HG03558 (cell line): ENCODE measurements around the gene MTHFD2L.
"Not testable (repeated sequence)": the region's sequence is repeated elsewhere in the genome, so short reads cannot be mapped to it uniquely, and the experiment has no call there.

ENCODE experiments used
- ATAC-seq: cut with Tn5 transposase; IDR thresholded peaks from one replicate; pipeline ENCODE4 v1.9.1; 2021; ENCODE audit warnings: moderate number of reproducible peaks; ENCODE audit not compliant: unreplicated experiment; ENCODE audit errors: extremely low read depth

MTHFD2L gene

DNA sequence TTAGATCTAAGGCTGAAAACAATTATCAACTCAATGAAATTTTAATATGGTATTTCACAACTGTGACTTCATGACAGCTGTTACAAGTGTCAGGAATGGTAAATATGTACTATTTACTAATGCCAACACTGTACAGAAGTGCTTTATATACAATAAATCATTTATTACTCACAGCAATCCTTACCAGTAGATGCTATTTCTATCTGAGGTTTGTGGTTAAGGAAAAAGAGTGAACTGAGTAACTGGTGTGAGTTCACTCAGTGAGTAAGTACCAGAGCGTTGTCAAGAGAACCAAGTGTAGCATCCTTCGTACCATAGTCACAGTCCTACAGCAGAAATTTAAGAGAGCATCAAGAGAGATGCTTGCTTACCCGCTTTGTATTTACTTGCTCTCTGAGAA lies 23.3 kb downstream of the MTHFD2L start:
- no peak for ATAC-seq

GRCh38 chr4:74188912-74189311 lies 31.0 kb downstream of the MTHFD2L start:
- no peak for ATAC-seq

DNA sequence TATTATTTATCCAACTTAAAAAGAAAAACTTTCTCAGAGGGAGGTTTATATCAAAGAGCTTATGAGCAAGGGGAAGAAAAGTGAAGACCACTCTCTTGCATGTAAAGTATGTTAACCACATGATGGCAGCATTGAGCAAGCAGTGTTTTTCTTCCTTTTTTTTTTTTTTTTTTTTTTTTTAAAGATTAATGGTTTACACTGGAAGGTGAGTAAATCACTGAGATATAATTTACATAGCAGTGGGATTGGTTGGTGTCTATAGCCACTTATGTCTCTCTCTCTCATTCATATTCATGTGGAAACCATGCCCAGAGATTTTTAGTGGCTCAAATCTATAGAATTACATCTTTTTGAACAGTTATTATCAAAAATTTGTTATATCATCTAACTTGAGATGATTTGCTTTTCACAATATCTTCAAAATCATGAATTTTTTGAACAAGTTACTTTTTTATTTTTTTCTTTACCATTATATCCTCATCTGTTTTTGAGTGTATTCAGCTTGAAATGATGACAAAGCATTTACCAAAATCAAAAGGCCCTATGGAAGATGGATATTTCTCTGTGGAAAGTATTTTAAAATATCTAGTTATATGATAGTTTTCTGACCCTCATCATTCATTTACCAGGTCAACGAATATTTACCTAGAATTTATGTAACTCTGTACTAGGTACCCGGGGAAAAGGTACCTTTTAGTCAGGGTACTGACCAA lies 31.6 kb downstream of the MTHFD2L start:
- no peak for ATAC-seq

DNA sequence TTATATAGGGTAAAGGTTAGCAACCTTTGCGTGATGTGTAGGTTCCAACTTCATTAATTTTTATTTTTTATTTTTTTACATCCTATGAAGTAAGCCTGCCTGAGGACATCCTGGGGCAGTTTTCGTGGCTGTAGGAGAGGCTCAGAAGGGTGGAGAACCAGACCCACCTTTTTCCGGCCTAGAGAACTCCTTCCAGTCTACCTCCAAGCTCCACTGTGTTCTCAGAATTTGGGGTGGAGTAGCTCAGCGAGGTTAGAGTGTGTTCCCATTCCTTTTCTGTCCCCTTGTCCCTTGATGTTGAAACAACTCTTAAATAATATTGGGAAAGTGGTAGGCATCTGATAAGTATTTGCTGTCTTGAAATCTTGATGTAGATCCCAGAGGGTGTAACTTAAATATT lies 32.4 kb downstream of the MTHFD2L start:
- no peak for ATAC-seq

DNA sequence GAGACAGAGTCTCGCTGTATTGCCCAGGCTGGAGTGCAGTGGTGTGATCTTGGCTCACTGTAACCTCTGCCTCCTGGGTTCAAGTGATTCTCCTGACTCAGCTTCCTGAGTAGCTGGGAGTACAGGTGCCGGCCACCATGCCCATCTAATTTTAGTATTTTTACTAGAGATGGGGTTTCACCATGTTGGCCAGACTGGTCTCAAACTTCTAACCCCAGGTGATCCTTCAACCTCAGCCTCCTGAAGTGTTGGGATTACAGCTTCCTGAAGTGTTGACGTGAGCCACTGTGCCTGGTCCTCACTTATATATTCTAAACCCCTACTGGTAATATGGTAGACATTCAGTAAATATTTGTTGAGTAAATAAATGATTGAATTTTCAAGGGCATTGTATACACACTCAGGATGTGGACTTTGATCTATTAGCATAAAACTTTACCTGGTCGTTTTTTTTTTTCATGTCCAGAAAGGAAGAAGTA lies 33.0 kb downstream of the MTHFD2L start:
- no peak for ATAC-seq

DNA sequence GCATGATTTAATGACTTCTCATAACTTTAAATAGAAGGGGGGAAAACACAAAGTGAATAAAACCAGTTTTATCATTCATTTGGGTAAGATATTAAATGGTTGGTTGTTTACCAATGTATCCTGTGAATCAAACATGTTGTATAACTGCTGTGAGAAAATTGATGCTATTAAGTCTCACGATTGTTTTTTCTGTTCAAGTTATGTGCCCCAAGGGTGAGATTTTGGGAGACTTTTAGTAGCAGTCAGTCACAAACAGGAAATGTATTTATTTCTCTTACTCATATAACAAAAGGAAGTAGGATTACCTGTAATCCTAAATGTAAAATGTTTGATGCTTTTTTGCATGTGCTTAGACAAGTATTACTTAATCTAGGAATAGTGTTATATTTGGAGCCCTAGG lies 39.2 kb downstream of the MTHFD2L start:
- no peak for ATAC-seq

GRCh38 chr4:74202062-74202586 lies 44.2 kb downstream of the MTHFD2L start:
- ATAC-seq: no peak

DNA sequence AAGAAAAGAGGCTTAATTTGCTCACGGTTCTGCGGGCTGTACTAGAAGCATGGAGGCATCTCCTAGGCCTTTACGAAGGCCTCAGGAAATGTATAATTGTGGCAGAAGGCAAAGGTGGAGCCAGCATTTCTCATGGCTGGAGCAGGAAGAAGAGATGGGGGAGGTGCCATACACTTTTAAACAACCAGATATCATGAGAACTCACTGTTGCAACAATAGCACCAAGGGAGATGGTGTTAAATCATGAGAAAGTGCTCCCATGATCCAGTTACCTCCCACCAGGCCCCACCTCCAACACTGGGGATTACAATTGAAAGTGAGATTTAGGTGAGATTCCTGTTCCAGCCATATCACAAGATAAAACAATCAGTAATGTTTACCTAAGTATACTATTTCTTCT lies 45.5 kb downstream of the MTHFD2L start:
- no peak for ATAC-seq

- ATAC-seq: no peak
Measured at GRCh38 chr4:74205046-74205445, 47.1 kb downstream of the MTHFD2L start.

DNA sequence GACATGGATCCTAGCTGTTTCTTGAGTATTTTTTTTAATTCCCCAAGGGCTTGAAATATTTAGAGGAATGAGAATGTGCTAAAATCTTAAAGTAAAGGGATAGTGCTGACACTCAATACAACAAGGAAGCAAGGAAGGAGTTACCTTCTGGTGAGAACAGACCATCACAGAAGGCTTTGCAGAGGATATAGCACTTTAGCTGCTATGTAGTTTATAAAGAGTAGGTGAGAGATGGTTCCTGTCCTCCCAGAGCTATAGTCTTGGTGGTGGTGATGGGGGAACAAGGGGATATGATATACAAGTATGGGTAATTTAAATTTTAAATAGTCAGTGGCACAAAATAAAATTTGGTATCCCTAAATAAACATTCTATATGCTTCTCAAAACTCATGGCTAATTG lies 47.6 kb downstream of the MTHFD2L start:
- ATAC-seq: no peak

DNA sequence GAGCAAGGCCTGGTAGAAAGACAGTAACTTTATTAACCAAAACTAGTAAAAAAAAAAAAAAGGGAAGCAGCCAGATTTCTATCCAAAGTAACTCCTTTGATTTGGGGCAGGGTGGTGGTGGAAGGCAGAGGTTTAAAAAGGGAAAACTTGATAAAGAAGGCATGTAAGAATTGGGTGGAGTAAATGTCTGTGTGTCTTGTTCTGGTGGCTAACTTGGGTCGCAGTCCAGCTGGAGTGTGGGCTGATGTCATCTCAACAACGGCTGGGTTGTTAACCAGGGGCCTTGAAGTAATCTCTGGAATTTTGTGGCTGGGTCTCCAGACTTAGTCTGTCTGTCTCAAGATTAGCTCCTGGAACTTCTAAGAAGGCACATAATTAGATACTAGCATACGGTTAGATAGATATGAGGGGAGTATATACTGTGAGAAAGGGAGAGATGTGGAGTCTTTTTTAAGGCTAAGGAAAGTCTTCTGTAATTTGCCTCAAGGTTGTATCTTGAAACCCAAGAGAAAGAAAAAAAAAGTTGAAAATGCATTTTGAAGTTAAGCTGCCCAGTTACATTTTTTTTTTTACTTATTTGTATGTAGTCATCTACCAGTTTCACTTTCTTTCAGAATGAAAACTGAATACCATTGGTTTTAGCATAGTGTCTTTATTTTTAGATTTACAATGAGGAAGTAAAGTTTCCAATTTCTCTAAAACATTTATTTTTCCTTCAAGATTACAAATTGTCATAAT lies 48.3 kb downstream of the MTHFD2L start:
- ATAC-seq: peak; percentile 79

DNA sequence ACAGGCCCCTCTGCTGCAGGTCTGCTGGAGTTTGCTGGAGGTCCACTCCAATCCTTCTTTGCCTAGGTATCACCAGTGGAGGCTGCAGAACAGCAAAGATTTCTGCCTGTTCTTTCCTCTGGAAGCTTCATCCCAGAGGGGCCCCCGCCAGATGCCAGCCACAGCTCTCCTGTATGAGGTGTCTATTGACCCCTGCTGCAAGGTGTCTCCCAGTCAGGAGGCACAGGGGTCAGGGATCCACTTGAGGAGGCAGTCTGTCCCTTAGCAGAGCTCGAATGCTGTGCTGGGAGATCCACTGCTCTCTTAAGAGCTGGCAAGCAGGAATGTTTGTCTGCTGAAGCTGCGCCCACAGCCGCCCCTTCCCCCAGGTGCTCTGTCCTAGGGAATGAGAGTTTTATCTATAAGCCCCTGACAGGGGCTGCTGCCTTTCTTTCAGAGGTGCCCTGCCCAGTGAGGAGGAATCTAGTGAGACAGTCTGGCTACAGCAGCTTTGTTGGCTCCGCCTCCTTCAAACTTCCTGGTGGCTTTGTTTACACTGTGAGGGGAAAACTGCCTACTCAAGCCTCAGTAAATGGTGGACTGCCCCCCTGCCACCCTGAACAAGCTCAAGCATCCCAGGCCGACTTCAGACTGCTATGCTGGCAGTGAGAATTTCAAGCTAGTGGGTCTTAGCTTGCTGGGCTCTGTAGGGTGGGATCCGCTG lies 56.7 kb downstream of the MTHFD2L start:
- not testable (repeated sequence) for ATAC-seq

- not testable (repeated sequence) for ATAC-seq
Measured at GRCh38 chr4:74215236-74215635, 57.3 kb downstream of the MTHFD2L start.

DNA sequence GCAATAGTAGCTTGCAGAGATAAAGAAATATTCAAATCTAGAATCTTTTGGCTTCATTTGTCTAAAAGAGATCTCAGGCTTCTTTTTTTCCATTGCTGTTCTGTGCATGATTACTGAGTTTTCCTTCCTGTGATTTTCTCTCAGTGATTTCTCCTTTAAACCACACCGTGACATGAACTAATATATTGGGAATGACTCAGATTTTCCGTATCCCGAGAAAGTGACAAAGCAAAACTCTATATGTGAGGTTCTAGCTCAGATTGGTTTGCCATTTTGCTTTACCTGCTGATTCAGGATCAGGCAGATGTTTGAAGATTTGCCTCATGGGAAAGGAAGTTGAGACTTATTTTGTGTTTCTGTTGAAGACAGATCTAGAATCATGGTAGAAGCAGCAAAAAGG lies 59.4 kb downstream of the MTHFD2L start:
- no peak for ATAC-seq

GRCh38 chr4:74218201-74218600 lies 60.3 kb downstream of the MTHFD2L start:
- ATAC-seq: no peak

DNA sequence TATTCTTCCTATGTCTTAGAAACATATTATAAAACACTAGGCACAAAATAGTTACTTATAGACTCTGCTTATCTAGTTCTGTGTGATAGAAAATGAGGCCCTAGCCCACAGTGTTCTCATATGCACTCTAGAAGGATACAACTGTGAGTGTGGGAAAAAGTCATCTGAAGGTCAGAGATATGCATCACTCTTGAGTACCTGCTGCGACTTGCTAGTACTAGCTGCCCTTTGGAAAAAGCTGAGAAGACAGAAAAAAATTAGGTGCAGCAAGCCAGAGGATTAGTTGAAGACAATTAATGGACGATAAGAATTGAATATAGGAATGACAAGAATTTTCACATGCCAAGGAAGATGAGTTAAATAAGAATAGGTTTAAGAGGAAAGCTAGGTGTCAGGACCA lies 61.3 kb downstream of the MTHFD2L start:
- ATAC-seq: no peak

GRCh38 chr4:74223098-74223497 lies 65.2 kb downstream of the MTHFD2L start:
- ATAC-seq: no peak

- no peak for ATAC-seq
Measured at GRCh38 chr4:74223801-74224200, 65.9 kb downstream of the MTHFD2L start.

GRCh38 chr4:74228691-74229640 lies 71.0 kb downstream of the MTHFD2L start:
- peak; percentile 63 for ATAC-seq
